CD4-positive, alpha-beta T cell (primary cell): Measurements from ENCODE around the gene ZNF8. TPM values are rescaled to one million over a fixed set of nuclear protein-coding genes. Genes with fewer than 3 reads are reported as not detected.

Experiments
- ATAC-seq: fragments of 200-7000 bp; cut with Tn5 transposase; one replicate; pipeline ENCODE4 v1.10.0; 2022; ENCODE audit warnings: mild to moderate bottlenecking; ENCODE audit not compliant: poor library complexity
- CTCF ChIA-PET: fragments of 350-600 bp; sonication (Branson Sonifier 250); formaldehyde crosslinking; loops from one replicate; lab custom pipeline; 2021; ENCODE audit warnings: antibody characterized with exemption, inconsistent platforms; lab: Charles Lee
- POLR2A ChIA-PET: fragments of 350-600 bp; sonication (Branson Sonifier 250); formaldehyde crosslinking; loops from one replicate; lab custom pipeline; 2021; ENCODE audit warnings: antibody characterized with exemption, inconsistent platforms; lab: Charles Lee
- DNase-seq, 14 experiments: peaks; one replicate each; pipeline ENCODE4 v3.0.0-alpha.2; 2013 to 2020; ENCODE audit warnings: mixed read lengths in 2 of 14
- H3K27ac ChIP-seq, 2 donors: one replicate each; pipeline versions ENCODE4 v1.5.1 to v1.7.0; 2013; ENCODE audit warnings: low read length in 2 of 2, low read depth in 1 of 2, mild to moderate bottlenecking in 1 of 2
- H3K27me3 ChIP-seq, 2 experiments: 1 replicate in 1 of 2; 2 replicates in 1 of 2; pipeline versions ENCODE4 v1.6.1 to v1.7.0; 2013; ENCODE audit warnings: low read length in 2 of 2, control low read depth in 1 of 2, mild to moderate bottlenecking in 1 of 2, moderate library complexity in 1 of 2; ENCODE audit not compliant: insufficient read depth in 2 of 2, control insufficient read depth in 1 of 2
- H3K36me3 ChIP-seq: one replicate; pipeline ENCODE4 v1.6.1; 2013; ENCODE audit warnings: low read length, control low read depth; ENCODE audit not compliant: insufficient read depth
- H3K4me1 ChIP-seq: one replicate; pipeline ENCODE4 v1.6.1; 2013; ENCODE audit warnings: low read length, control low read depth; ENCODE audit not compliant: insufficient read depth
- H3K4me3 ChIP-seq: one replicate; pipeline ENCODE4 v1.5.1; 2013; ENCODE audit warnings: mild to moderate bottlenecking, low read length, moderate library complexity
- H3K9me3 ChIP-seq, 2 experiments: 1 replicate in 1 of 2; 2 replicates in 1 of 2; pipeline versions ENCODE4 v1.6.1 to v1.7.0; 2013; ENCODE audit warnings: low read length in 2 of 2, mild to moderate bottlenecking in 2 of 2, control low read depth in 1 of 2, moderate library complexity in 1 of 2; ENCODE audit not compliant: control insufficient read depth in 1 of 2, insufficient read depth in 1 of 2
- H3K27ac Mint-ChIP-seq: one replicate; pipeline ENCODE4 v1.8.0; 2020; ENCODE audit warnings: mixed read lengths
- H3K27me3 Mint-ChIP-seq: one replicate; pipeline ENCODE4 v1.8.0; 2021; ENCODE audit warnings: mixed read lengths
- H3K36me3 Mint-ChIP-seq: one replicate; pipeline ENCODE4 v1.8.0; 2021; ENCODE audit warnings: low read depth, mixed read lengths
- H3K4me1 Mint-ChIP-seq: one replicate; pipeline ENCODE4 v1.8.0; 2021; ENCODE audit warnings: low read depth, mixed read lengths
- H3K4me3 Mint-ChIP-seq: one replicate; pipeline ENCODE4 v1.8.0; 2020; ENCODE audit warnings: mild to moderate bottlenecking, mixed read lengths
- H3K9me3 Mint-ChIP-seq: one replicate; pipeline ENCODE4 v1.8.0; 2020; ENCODE audit warnings: mixed read lengths
- intact Hi-C, 2 experiments: fragments of 100-400 bp; cut with DNase I in 1 of 2; cut with micrococcal nuclease in 1 of 2; formaldehyde crosslinking; loops; one replicate each; pipeline versions ENCODE4 v1.15.1 to v1.9.0; 2023 to 2025; cut with DNase I, micrococcal nuclease
- total RNA-seq, 174 experiments: library from RNA in 2 of 174; stranded (reverse) in 2 of 174; gene quantifications; one replicate each; pipeline ENCODE4 v1.2.3 and lab custom pipeline; 2021 to 2026
- TF ChIP-seq, protein P1 (sequence below): fragments of 200-600 bp; IDR thresholded peaks from one replicate; pipeline ENCODE4 v1.8.0; 2022; ENCODE audit warnings: antibody characterized with exemption, mild to moderate bottlenecking

The ZNF8 gene
- total RNA-seq, 2 experiments from 2014 or later, result 9.5 to 9.6 TPM

GRCh38 chr19:58325311-58326022 lies 46.7 kb downstream of the ZNF8 start:
- POLR2A ChIA-PET, result interaction anchor here (0.6 to 1.6 kb wide), 4 partner anchors 38 to 598 kb away, joined by 3 to 16 read pairs (median 6); partner anchors contain the start of genes ZNF274, ZNF497 and ZNF671
- Histone ChIP-seq H3K9me3 (no peaks in the 10 kb centered on the region), H3K4me1 (peaks cover 22% of the 10 kb centered on the region), H3K4me3 (no peak overlapping the region), H3K27ac (no peak overlapping the region), H3K27me3 (no peaks in the 10 kb centered on the region), H3K36me3 (no peaks in the 10 kb centered on the region)
- H3K36me3 Mint-ChIP-seq, result peaks cover 6% of the 10 kb centered on the region
- no peak for DNase-seq
- TF ChIP-seq, protein P1, sequence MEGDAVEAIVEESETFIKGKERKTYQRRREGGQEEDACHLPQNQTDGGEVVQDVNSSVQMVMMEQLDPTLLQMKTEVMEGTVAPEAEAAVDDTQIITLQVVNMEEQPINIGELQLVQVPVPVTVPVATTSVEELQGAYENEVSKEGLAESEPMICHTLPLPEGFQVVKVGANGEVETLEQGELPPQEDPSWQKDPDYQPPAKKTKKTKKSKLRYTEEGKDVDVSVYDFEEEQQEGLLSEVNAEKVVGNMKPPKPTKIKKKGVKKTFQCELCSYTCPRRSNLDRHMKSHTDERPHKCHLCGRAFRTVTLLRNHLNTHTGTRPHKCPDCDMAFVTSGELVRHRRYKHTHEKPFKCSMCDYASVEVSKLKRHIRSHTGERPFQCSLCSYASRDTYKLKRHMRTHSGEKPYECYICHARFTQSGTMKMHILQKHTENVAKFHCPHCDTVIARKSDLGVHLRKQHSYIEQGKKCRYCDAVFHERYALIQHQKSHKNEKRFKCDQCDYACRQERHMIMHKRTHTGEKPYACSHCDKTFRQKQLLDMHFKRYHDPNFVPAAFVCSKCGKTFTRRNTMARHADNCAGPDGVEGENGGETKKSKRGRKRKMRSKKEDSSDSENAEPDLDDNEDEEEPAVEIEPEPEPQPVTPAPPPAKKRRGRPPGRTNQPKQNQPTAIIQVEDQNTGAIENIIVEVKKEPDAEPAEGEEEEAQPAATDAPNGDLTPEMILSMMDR, result no peak
- intact Hi-C loops, result loop anchor here (1.0 to 10.0 kb wide), 7 partner anchors 20 to 511 kb away; partner anchors contain the start of genes ERVK3-1 (in 1 of the 2), ZBTB45 (in 1 of the 2), ZNF446 (in 1 of the 2) and ZNF497 (in 1 of the 2)
- no peak overlapping the region for H3K4me3 Mint-ChIP-seq
- H3K4me1 Mint-ChIP-seq, result no peaks in the 10 kb centered on the region
- ATAC-seq, result no peak
- no peaks in the 10 kb centered on the region for H3K27me3 Mint-ChIP-seq
- CTCF ChIA-PET, result interaction anchor here (1.5 kb wide), 1 partner anchor 189 kb away, joined by 5 read pairs; no protein-coding TSS in a partner anchor
- H3K27ac Mint-ChIP-seq, result no peak overlapping the region
- no peaks in the 10 kb centered on the region for H3K9me3 Mint-ChIP-seq

DNA sequence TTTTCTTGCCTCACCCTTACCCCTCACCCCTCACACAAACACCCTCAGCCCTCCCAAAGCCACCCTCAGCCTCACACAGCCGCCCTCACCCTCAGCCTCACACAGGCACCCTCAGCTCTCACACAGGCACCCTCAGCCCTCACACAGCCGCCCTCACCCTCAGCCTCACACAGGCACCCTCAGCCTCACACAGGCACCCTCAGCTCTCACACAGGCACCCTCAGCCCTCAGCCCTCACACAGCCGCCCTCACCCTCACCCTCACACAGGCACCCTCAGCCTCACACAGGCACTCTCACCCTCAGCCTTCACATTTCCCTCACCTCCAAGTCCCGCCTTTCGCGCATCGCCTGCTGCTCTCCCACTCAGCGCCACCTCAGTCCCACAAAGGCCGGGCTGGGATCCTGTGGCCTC lies 47.8 kb downstream of the ZNF8 start:
- H3K4me1 Mint-ChIP-seq, result peaks cover 4% of the 10 kb centered on the region
- H3K4me3 Mint-ChIP-seq, result no peak overlapping the region
- no peaks in the 10 kb centered on the region for H3K9me3 Mint-ChIP-seq
- POLR2A ChIA-PET, result interaction anchor here (0.7 to 1.6 kb wide), 11 partner anchors 10 to 599 kb away, joined by 3 to 16 read pairs (median 3); partner anchors contain the start of genes ERVK3-1, RPS5, ZNF132 and ZNF274
- CTCF ChIA-PET, result interaction anchor here (1.0 to 1.5 kb wide), 2 partner anchors 188 to 193 kb away, joined by 4 to 5 read pairs; partner anchors contain the start of gene ZBTB45
- Histone ChIP-seq H3K4me1 (peaks cover 22% of the 10 kb centered on the region), H3K36me3 (no peaks in the 10 kb centered on the region), H3K4me3 (peak overlapping the region; percentile 86), H3K27me3 (no peaks in the 10 kb centered on the region), H3K9me3 (no peaks in the 10 kb centered on the region), H3K27ac (peak overlapping the region; percentile 65)
- no peaks in the 10 kb centered on the region for H3K27me3 Mint-ChIP-seq
- TF ChIP-seq, protein P1, result no peak
- intact Hi-C loops, result loop anchor here (1.0 to 10.0 kb wide), 7 partner anchors 21 to 512 kb away; partner anchors contain the start of genes ERVK3-1 (in 1 of the 2), ZBTB45 (in 1 of the 2), ZNF446 (in 1 of the 2) and ZNF497 (in 1 of the 2)
- peak; percentile 38 for ATAC-seq
- no peak for DNase-seq
- no peak overlapping the region for H3K27ac Mint-ChIP-seq
- H3K36me3 Mint-ChIP-seq, result peaks cover 6% of the 10 kb centered on the region

GRCh38 chr19:58326914-58327726 lies 48.4 kb downstream of the ZNF8 start, which contains the start of gene ZSCAN22:
Gene ZSCAN22, plus strand, starts transcription at chr19:58326994. Its CDS starts 7,809 bp downstream, at chr19:58334803.
- H3K4me3 Mint-ChIP-seq, result no peak within 1 kb of the TSS
- Histone ChIP-seq H3K27ac (peak within 1 kb of the TSS; percentile 65), H3K27me3 (no peaks in the 10 kb centered on the region), H3K9me3 (no peaks in the 10 kb centered on the region), H3K36me3 (no peaks in the 10 kb centered on the region), H3K4me3 (peak within 1 kb of the TSS; percentile 86), H3K4me1 (peaks cover 22% of the 10 kb centered on the region)
- H3K27me3 Mint-ChIP-seq, result no peaks in the 10 kb centered on the region
- H3K4me1 Mint-ChIP-seq, result peaks cover 4% of the 10 kb centered on the region
- TF ChIP-seq, protein P1, result no peak
- DNase-seq (peak; percentile 76 to 94 (median 86)), ATAC-seq (peak; percentile 88)
- ChIA-PET POLR2A (interaction anchor here (0.7 to 1.6 kb wide), 10 partner anchors 9 to 600 kb away, joined by 3 to 16 read pairs (median 4); partner anchors contain the start of genes ERVK3-1, RPS5, ZNF132 and ZNF274), CTCF (interaction anchor here (1.0 to 1.5 kb wide), 2 partner anchors 187 to 193 kb away, joined by 4 to 5 read pairs; partner anchors contain the start of gene ZBTB45)
- intact Hi-C loops, result loop anchor here (1.0 to 10.0 kb wide), 9 partner anchors 22 to 512 kb away; partner anchors contain the start of genes ERVK3-1 (in 2 of the 2), ZNF497 (in 2 of the 2), ZBTB45 (in 1 of the 2) and ZNF132 (in 1 of the 2)
- H3K36me3 Mint-ChIP-seq, result peaks cover 6% of the 10 kb centered on the region
- H3K27ac Mint-ChIP-seq, result no peak within 1 kb of the TSS
- no peaks in the 10 kb centered on the region for H3K9me3 Mint-ChIP-seq
